GM18517 (cell line): ENCODE data around the gene PCNX2.
A peak's percentile ranks its signal among the peaks of the same experiment; 100 is the strongest.

Source experiments
- ATAC-seq: cut with Tn5 transposase; IDR thresholded peaks from one replicate; pipeline ENCODE4 v1.9.1; 2021; ENCODE audit warnings: mild to moderate bottlenecking, moderate library complexity; ENCODE audit not compliant: unreplicated experiment

The PCNX2 gene, protein sequence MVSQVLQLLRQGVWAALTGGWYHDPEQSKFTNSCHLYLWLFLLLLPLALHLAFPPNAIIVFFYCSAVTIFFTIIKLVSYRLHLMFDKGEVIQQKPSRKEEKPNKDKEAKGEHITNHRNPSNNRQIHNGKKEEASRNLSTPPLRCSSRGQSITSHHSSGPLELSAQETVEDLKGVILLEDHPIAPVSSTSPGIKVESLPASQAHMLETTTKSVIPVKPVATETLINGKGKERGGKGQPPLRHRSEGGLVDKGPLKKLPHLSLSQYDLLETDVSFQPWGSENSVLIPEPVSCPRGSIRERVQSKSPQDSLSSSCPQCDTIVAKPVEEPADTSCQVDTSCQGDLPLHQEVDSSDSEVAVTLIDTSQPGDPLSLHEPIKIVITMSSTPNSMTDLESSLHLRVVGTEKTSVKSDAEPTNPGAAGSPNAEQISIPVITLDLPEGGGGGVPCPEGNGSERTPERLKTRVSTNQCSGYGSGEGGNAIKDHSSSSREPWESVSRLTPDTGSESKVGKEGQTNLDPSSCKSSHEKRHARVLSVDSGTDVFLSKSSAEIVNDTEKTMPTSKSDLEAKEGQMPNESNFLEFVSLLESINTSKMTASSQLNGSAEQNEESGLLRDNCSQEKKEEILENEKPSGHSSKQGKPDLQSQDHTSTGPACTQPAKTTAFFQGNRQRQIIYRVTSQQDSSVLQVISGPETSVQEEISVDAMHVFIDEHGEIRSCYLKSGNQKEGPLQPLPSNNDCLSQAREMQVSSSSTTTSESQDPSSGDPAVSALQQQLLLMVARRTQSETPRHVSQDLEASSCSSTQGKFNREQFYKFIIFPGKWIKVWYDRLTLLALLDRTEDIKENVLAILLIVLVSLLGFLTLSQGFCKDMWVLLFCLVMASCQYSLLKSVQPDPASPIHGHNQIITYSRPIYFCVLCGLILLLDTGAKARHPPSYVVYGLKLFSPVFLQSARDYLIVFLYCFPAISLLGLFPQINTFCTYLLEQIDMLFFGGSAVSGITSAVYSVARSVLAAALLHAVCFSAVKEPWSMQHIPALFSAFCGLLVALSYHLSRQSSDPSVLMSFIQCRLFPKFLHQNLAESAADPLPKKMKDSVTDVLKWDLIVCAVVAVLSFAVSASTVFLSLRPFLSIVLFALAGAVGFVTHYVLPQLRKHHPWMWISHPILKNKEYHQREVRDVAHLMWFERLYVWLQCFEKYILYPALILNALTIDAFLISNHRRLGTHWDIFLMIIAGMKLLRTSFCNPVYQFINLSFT (N-terminal part only)

DNA sequence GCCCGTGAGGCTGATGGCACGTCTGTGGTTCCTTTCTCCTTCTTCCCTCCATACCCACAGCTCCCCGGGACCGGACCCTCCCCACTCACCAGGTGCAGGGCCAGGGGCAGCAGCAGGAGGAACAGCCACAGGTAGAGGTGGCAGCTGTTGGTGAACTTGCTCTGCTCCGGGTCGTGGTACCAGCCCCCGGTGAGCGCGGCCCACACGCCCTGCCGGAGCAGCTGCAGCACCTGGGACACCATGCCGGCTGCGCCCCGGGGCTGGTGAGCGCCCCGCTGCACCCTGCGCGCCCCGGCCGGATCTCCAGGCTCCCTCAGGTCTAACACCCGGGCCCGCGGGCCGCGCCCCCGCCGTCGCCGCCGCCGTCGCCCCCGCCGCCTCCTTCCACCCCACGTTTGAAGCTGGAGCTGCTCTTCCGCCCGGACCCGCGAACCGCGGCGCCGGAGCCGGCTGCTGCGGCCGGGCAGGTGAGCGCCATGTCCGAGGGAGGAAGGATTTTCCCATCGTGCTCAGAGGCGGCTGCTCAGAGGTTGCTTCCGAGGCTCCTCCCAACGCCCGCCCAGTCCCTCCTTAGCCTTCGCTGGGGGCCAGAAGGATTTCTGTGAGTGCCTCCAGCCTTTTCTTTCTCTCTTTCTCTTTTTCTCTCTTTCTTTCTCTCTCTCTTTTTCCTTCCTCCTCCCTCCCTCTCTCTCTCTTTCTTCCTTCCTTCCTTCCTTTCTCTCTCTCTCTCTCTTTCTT lies at the start of gene PCNX2:
PCNX2 (minus strand) TSS at position 489 of the 738 bp plus-strand sequence; CDS start at position 242, 247 bp downstream.
- ATAC-seq = peak; percentile 92

DNA sequence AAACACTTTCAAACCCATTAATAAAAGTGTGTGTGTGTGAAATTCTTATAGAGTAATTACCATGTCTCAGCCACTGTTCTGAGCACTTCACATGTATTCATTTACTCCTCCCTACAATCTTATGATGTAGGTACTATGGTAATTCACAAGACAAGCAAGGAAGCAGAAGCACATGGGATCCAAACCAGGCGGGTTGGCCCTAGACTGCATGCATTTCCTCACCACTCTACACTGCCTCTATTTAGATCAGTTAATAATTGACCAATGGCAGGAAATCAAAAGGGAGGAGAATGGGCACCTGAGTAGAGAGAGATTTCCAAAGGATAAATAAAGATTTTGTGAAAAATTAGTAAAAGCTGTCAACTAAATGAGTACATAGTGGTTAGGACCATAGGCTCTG lies 47.7 kb upstream of the PCNX2 start:
- no peak for ATAC-seq

DNA sequence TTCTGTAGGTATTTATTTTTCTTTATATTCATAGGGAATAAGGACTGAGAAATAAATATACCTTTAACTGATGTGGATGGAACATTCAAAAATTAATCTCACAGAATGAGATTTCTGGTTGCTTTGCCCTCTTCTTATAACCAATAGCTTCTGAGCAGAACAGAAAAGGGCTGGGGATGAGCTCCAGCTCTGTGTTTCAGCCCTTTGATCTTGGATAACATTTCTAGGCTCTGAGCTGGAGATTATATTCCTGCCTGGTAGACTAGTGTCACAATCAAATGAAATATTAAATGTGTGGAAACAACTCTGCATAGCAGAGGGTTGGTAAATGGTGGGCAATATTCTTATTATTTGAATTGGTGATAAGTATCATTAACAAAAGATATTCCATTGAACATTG lies 46.6 kb upstream of the PCNX2 start:
- no peak for ATAC-seq

DNA sequence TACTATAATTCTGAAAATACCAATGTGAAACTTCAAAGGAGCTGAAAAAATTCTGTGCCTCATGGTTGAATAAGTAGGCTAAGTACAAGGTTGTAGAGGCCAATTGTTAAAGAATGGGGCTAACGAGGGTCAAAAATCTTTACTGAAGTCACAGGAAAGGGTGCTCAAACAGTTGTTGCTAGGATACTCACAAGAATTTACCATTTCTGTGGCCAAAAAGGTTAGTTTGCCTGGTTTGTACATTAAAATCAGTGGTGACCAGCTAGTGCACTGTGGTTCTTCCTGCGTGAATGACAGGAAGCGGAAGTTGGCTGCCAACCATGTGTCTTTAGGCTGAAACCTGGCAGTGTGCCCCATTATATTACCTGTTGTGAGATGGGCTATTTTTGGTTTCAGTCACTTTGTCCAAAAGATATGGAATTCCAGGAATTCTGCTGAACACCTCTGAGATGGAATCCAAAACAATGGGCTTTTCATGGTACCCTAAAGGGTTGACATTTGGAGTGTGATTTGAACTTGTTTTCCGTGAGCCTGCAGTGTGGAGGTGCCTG lies 45.5 kb upstream of the PCNX2 start:
- no peak for ATAC-seq

DNA sequence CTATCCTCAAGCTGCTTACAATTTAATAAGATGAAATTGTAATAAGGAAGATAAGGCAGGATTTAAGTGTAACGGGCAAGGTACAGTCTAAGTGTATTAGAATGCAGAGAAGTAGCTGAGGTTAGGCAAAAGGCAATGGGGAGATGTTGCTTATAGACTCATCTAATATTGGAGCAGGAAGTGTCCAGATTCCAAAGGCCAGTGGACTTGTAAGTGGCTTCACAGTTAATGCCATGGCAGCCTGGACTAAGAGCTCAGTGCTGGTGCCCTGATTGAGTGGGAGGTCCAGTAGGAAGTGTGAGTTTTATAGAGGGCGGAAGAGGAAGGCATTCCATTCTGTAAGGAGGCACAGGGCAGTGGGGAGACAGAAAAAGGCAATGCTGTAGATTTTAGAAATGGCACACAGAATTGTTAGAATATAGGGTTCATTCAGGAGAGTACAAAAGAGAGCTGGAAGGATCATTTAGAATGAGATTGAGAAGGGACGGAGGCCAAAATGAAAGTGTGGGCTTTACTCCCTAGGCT lies 44.6 kb upstream of the PCNX2 start:
- ATAC-seq = no peak

DNA sequence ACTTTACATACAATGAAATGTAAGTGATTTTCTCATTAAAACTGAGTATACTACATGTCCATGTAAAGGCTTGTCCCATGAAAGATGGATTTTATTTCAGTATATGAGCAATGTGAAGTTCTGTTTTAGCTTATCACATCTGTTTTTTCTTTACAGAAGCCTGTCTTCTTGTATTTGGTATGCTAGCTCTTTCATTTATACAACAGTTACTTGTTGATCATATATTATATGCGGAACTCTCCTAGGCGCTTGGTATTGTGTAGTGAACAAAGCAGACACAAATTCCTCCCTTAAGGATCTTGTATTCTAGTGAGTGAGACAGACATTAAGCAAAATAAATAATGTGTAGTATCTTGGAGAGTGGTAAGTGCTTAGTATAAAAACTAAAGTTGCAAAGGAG lies 42.6 kb upstream of the PCNX2 start:
- no peak for ATAC-seq

DNA sequence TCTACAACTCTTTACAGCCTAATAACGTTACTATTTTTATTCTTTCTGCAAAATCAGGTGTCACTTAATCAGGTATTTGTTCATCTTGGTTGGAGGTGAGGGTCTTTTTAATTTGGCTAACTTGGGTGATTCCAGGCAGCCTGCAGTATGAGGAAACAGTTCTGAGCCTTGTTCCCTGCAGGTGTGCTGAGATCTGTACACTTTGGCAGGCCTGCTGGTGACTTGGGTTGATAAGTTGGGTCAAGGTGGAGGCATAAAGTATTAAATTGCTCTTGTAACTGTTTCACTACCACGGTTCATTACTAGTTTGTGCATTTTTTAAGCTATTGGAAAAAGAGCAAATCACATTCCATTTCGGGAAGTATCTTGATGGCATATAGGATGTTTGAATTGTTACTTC lies 42.0 kb upstream of the PCNX2 start:
- ATAC-seq = no peak

DNA sequence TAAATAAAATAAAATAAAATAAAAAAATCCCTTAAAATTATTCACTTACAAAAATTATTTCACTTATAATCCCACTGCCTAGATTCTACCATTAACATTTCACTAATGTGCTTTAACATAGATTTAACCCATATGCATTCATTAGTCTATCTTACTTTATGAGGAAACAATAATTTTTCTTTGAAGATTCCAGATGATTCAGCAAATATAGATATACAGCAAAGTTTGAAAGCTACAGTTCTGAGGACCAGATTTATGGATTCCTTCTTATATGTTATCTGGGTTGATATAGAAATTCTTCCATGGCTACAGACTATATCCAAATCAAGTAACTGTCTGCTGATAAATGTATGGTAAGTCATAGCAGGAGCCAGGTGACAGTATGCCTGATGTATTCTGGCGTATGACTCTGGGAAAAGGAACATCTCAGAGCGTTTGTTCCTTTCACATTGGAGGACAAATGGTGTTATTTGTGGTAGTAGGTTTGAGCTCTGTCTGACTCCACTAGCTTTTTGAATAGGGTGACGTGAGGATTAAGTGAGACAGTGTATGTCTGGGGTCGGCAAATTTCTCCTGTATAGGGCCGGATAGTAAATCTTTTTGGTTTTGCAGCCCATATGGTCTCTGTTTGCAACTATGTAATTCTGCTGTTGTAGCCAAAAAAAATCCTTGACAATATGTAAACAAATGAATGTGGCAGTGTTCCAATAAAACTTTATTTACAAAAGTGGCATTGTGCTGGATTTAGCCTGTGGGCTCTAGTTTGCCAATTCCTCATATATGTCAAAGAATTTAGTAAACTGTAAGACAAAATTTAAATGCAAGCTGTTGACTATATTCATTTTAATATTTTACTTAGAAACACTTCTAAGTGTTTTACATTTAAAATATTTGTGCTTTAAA lies 41.3 kb upstream of the PCNX2 start:
- no peak for ATAC-seq

DNA sequence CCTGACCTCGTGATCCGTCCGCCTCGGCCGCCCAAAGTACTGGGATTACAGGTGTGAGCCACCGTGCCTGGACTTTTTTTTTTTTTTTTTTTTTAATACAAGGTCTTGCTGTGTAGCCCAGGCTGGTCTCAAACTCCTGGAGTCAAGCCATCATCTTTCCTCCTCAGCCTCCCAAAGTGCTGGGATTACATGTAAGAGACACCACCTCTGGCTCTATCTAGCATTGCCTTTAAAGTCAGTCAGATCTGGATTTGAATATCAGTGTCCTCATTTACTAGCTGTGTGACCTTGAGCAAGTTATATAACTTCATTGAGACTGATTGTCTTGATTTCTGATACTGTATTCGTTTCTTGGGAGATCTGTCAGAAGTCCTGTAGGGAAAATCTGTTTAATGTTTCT lies 38.6 kb upstream of the PCNX2 start:
- ATAC-seq = no peak

DNA sequence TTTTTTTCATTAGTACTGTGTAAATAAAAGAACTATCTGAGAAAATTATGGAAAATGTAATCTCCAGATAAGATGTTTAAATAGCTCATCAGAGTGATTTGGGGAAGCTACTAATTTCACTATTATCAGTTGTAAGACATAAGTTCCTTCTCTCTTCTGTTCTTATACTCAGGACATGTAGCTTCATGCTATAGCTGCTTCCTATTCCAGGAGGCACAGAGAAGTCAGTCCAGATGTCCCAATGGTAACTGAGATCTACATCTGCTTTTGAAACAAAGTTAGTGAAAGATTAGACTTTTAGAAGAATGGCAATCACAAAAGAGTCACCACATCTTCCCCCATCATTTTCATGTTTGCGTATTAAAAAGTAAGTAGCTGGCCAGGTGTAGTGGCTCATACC lies 37.6 kb upstream of the PCNX2 start:
- no peak for ATAC-seq

DNA sequence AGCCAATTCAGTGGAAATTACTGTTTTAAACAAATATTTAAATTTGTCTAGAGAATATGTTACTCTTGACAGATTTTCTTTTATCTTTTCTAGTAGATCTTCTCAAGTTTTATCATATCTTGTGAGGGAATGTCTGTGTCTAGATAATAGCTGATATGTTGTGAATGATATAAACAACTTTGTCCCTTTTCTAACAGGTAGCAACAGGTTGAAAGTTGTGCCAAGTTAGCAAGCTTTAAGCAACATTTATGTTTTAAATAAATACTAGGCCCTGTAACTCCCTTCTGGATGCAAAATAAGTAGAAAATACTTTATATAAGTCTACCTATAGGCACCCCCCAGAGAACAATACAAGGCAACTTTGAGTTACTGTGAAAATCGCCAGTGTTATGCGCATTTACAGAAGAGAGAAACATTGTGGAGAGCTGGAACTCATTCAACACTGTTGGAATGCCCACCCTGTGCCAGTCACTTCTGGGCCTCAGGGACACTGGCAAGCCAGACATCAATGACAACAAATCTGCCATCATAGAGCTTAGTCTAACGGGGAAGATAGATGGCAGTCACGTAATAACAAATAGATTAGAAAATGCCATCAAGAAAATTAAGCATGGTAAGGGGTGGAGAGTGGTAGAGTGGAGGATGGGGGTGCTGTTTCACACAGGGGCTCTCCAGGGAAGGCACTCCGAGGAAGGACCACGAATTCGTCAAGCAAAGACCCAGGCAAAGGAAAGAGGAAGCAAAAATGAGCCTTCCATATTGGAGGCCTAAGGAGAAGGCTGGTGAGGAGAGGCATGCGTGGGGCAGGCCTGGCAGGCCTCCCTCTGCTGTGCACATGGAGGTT lies 36.4 kb upstream of the PCNX2 start:
- ATAC-seq = no peak

DNA sequence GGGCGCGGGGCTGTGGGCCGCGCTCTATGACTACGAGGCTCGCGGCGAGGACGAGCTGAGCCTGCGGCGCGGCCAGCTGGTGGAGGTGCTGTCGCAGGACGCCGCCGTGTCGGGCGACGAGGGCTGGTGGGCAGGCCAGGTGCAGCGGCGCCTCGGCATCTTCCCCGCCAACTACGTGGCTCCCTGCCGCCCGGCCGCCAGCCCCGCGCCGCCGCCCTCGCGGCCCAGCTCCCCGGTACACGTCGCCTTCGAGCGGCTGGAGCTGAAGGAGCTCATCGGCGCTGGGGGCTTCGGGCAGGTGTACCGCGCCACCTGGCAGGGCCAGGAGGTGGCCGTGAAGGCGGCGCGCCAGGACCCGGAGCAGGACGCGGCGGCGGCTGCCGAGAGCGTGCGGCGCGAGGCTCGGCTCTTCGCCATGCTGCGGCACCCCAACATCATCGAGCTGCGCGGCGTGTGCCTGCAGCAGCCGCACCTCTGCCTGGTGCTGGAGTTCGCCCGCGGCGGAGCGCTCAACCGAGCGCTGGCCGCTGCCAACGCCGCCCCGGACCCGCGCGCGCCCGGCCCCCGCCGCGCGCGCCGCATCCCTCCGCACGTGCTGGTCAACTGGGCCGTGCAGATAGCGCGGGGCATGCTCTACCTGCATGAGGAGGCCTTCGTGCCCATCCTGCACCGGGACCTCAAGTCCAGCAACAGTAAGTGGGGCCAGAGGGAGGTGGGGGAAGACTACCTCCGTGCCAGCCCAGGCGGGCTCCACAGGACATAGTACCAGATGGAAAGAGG lies 32.8 kb upstream of the PCNX2 start:
- peak; percentile 39 for ATAC-seq

DNA sequence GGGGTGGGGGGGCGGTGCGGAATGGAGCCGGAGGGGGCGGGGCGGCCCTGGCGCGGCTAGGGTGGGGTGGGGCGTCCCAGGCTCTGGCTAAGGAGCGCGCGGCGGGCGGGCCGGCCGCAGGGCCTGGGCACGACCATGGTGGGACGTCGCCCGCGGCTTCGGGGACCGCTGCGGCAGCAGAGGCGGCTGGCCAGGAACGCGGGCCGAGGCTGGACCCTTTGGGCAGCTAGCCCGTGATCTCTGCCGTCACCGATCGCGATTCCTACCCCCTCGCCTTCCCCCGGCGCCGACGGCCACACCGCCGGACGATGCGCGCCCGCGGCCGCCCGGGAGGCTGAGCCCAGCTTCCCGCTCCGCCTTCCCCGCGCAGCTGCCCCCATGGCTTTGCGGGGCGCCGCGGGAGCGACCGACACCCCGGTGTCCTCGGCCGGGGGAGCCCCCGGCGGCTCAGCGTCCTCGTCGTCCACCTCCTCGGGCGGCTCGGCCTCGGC lies 32.2 kb upstream of the PCNX2 start, which contains the start of gene MAP3K21:
MAP3K21 (plus strand) TSS at position 74 of the 491 bp plus-strand sequence; CDS start at position 379, 305 bp downstream.
- peak; percentile 43 for ATAC-seq

DNA sequence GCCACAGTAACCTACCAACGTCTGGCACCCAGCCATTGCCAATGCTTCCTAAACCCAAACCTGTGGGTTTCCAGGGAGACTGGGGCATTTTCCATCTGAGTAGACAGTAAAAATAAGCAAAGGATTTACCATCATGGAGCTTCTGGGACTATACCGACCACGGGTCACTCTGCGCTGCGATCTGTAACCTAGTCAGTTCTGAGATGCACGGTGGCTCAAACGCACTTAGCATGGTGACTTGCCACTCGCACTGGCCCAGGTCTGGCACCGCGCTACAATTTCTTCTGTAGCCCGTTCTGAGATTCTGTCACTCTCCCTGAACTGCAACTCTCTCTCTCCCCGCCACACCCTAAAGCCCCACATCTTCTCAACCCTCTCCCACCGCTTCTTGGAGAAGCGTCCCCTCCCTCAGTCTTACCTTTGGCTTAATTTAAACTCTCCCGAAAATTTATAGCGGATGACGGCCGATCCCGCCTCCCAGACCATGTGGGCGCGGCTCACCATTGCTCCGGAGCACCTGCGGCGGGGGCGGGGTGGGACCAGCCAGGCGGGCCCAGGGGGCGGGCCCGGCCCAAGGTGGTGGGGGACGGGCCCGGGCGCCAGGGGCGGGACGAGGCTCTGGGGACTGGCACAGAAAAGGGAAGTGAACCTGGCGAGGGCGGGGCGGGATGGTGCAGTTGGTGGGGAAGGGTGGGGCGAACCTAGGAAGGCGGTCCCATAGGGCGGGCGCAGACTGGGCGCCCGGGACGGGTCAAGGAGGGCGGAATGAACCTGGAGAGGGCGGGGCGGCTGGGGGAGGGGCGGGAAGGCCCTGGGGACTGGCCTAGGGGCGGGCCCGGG lies 31.5 kb upstream of the PCNX2 start:
- ATAC-seq = peak; percentile 45

DNA sequence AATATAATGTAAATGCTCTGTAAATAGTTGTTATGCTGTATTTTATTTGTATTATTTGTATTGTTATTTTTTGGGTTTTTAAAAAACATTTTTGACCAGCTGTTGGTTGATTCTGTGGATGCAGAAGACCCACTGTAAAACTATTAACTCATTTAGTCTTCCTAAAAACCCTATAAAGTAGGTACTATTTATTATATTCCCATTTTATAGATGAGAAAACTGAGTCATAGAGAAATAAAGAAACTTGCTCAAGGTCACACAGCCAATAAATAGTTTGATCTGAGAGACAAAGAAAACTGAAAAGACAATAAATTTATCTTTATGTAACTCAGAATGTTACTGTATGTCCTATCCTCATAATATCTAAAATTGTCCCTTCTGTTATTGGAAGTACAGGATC lies 30.8 kb upstream of the PCNX2 start:
- no peak for ATAC-seq

DNA sequence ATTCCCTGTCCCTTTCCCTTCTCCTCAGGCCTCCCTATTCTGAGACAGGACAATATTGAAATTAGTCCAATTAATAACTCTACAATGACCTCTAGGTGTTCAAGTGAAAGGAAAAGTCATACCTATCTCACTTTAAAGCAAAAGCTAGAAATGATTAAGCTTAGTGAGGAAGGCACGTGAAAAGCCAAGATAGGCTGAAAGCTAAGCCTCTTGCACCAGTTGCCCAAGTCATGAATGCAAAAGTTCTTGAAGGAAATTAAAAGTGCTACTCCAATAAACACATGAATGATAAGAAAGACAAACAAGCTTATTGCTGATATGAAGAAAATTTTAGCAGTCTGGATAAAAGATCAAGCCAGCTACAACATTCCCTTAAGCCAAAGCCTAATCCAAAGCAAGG lies 28.2 kb upstream of the PCNX2 start:
- no peak for ATAC-seq
